Ectodermal cell (in vitro differentiated cells): ENCODE data around the gene DYNC1I2. TPM values are rescaled to one million over a fixed set of nuclear protein-coding genes. Genes with fewer than 3 reads are reported as not detected.

Experiments
- H3K27ac ChIP-seq: 2 replicates; pipeline ENCODE4 v1.7.0; 2013; ENCODE audit warnings: mild to moderate bottlenecking, low read depth, low read length; ENCODE audit not compliant: insufficient read depth, poor library complexity, severe bottlenecking
- H3K27me3 ChIP-seq: 2 replicates; pipeline ENCODE4 v1.7.0; 2013; ENCODE audit warnings: mild to moderate bottlenecking, low read length; ENCODE audit not compliant: insufficient read depth, control insufficient read depth, poor library complexity, severe bottlenecking
- H3K36me3 ChIP-seq: one replicate; pipeline ENCODE4 v1.7.0; 2013; ENCODE audit warnings: low read length; ENCODE audit not compliant: control insufficient read depth, insufficient read depth
- H3K4me1 ChIP-seq: one replicate; pipeline ENCODE4 v1.7.0; 2013; ENCODE audit warnings: low read length; ENCODE audit not compliant: control insufficient read depth, insufficient read depth
- H3K4me3 ChIP-seq: 2 replicates; pipeline ENCODE4 v1.7.0; 2013; ENCODE audit warnings: low read depth, low read length, control low read depth; ENCODE audit not compliant: insufficient read depth
- H3K9me3 ChIP-seq: 2 replicates; pipeline ENCODE4 v1.7.0; 2013; ENCODE audit warnings: mild to moderate bottlenecking, low read length, moderate library complexity; ENCODE audit not compliant: control insufficient read depth
- WGBS, 2 experiments: methylation state at CpG; one replicate each; pipeline ENCODE4 v1.1.7; 2013; ENCODE audit warnings: missing lambda C conversion rate in 2 of 2; 5-methylcytosine and 5-hydroxymethylcytosine counted together
- polyA plus RNA-seq, 4 experiments: library from polyadenylated mRNA; stranded (reverse); fragments of 50-300 nt; gene quantifications; one replicate each; pipeline ENCODE4 v1.2.3, GENCODE V29; 2013

Gene DYNC1I2
- polyA plus RNA-seq (2013, experiment 1 of 4), result 116 TPM
- 111 TPM for polyA plus RNA-seq (2013, experiment 2 of 4)
- 95.2 TPM for polyA plus RNA-seq (2013, experiment 3 of 4)
- 99.3 TPM for polyA plus RNA-seq (2013, experiment 4 of 4)

DNA sequence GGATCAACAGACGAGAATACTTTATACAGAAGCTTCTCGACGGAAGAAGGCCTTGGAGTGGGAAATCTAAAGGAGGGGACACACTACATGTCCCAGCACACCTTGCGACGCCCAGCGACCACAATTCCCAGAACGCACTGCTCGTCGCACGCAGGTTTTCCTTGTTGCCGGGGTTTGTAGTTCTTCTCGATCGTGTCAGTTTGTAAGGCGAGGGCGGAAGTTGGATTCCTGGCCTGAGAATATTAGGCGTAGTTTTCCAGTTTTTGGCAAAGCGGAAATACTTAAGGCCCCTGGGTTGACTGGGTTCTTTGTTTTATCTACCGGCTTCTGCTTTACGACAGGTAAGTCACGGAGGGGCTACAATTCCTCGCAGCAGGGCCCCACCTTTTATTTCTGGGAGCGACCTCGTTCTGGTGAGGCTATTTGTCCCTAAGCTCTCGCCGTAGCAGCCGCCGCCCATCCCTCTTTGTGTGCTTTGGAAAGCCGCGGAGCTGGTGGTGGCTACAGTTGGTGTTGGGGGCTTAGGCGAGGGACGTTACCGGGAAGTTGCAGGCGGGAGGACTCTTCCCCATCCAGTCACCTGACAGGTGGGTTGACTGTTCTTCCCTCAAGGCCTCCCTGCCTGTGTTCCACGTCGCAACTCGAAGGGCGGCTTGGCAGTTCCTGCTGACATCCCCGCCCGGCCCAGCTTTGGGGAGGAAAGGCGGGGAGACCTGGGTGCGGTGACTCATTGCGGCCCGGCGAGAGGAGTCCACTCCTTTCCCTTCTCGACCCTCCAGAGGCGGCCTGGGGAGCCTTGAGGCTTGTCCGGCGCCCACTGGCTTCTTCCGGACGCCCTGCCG is at the start of gene DYNC1I2:
TSS of gene DYNC1I2 (plus strand) at position 183 of the 842 bp plus-strand sequence. CDS start 2,687 bp downstream, outside the sequence.
- H3K9me3 ChIP-seq, result no peaks in the 10 kb centered on the region
- peak within 1 kb of the TSS; percentile 44 for H3K27ac ChIP-seq
- no peaks in the 10 kb centered on the region for H3K36me3 ChIP-seq
- H3K27me3 ChIP-seq, result no peaks in the 10 kb centered on the region
- 1% methylated on average over 51 of the region's 51 CpGs for WGBS, 2 experiments
- peak within 1 kb of the TSS; percentile 91 for H3K4me3 ChIP-seq
- H3K4me1 ChIP-seq, result peaks cover 4% of the 10 kb centered on the region

DNA sequence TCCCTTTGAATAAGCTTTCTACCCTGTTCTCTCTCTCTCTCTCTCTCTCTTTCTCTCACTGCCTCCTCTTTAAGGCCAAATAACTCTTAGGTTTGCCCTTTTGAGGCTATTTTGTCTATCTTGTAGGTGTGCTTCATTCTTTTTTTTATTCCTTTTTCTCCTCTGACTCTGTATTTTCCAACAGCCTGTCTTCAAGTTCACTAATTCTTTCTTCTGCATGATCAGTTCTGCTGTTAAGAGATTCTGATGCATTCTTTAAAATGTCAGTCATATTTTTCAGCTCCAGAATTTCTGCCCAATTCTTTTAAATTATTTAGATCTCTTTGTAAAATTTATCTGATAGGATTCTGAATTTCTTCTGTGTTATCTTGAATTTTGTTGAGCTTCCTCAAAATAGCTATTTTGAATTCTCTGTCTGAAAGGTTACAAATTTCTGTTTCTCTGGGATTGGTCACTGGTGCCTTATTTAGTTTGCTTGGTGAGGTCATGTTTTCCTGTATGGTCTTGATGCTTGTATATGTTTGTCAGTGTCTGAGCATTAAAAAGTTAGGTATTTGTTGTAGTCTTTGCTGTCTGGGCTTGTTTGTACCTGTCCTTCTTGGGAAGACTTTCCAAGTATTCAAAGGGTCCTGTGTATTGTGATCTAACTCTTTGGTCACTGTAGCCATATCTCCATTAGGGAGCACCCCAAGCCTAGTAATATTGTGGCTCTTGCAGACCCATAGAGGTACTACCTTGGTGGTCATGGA is 35.4 kb upstream of the DYNC1I2 start:
- Histone ChIP-seq H3K27ac (no peak overlapping the region), H3K27me3 (no peaks in the 10 kb centered on the region), H3K9me3 (peaks cover 6% of the 10 kb centered on the region), H3K4me1 (no peaks in the 10 kb centered on the region), H3K36me3 (no peaks in the 10 kb centered on the region), H3K4me3 (no peak overlapping the region)

DNA sequence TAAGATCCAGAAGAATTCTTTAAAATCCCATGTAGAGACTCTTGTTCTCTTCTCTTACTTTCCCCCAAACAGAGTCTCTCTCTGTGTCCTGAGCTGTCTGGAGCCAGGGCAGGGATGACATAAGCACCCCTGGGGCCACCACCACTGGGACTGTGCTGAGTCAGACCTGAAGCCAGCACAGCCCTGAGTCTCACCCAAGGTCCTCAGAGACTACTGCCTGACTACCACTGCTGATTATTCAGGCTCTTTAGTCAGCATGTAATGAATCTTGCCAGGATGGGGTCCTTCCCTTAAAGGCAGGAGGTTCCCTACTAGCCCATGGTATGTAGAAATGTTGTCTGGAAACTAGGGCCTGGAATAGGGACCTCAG is 34.9 kb upstream of the DYNC1I2 start:
- Histone ChIP-seq H3K4me1 (no peaks in the 10 kb centered on the region), H3K4me3 (no peak overlapping the region), H3K27me3 (no peaks in the 10 kb centered on the region), H3K36me3 (no peaks in the 10 kb centered on the region), H3K9me3 (peaks cover 6% of the 10 kb centered on the region), H3K27ac (no peak overlapping the region)

DNA sequence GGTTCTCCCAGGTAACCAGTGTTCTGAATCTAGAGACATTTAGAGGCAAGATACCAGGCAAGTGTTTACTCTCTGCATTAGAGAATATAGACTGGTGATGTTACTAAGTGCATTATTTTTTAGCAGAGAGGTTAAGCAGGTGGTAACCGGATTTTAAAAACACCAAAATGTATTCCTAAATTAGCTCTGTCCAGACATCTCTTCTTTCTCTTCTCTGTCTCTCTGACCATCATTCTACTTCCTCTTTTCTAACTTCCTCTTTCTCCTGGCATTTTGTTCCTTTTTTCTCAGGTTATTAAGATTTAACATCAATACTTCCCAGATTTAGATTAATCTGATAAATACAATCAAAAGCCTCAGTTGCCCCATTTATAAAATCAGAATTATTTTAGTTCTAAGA is 31.7 kb upstream of the DYNC1I2 start:
- no peak overlapping the region for H3K4me3 ChIP-seq
- no peaks in the 10 kb centered on the region for H3K4me1 ChIP-seq
- H3K36me3 ChIP-seq, result no peaks in the 10 kb centered on the region
- no peaks in the 10 kb centered on the region for H3K27me3 ChIP-seq
- WGBS, 2 experiments, result 85 to 100% methylated on average over 1 of the region's 1 CpG
- peaks cover 6% of the 10 kb centered on the region for H3K9me3 ChIP-seq
- no peak overlapping the region for H3K27ac ChIP-seq

DNA sequence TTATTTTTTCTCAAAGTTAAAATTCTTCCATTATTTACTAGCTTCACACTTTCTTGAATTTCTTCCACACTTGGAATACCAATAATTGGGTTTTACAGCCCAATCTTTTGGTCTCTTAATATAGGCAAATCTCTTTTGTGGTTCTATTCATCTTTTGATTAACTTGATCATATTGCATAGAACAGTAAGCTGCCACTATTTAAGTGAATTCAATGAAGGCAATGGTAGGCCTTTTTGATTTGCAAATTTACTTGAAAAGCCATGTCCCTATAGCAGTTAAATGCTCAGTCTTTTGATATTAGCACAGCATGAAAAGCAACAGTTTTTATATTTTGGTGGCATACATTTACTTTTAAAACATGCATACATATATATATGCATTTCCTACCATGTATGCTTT is 20.2 kb upstream of the DYNC1I2 start:
- Histone ChIP-seq H3K27me3 (no peaks in the 10 kb centered on the region), H3K27ac (no peak overlapping the region), H3K4me1 (peaks cover 7% of the 10 kb centered on the region), H3K4me3 (no peak overlapping the region), H3K36me3 (no peaks in the 10 kb centered on the region), H3K9me3 (no peaks in the 10 kb centered on the region)

DNA sequence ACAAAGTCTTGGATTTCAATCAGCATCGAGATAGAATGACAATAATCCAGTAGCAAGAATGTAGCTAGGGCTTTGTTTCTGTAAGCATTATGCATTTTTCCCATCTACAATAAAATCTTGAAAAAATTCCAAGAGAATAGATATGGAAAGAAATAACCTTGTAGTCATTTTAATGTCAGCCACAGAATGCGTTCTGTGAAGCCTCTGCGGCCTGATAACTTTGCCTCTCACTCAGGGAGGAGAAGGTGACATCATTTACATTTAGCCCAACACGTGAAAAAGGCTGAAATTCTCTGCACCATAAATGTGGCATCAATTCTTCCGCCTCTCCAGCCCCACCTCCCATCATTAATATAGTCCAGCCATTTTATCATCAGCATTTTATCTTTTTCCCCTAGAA is 19.1 kb upstream of the DYNC1I2 start:
- Histone ChIP-seq H3K27ac (no peak overlapping the region), H3K4me1 (no peaks in the 10 kb centered on the region), H3K9me3 (no peaks in the 10 kb centered on the region), H3K4me3 (no peak overlapping the region), H3K36me3 (no peaks in the 10 kb centered on the region), H3K27me3 (no peaks in the 10 kb centered on the region)
- WGBS, 2 experiments, result 73 to 77% methylated on average over 5 of the region's 5 CpGs

DNA sequence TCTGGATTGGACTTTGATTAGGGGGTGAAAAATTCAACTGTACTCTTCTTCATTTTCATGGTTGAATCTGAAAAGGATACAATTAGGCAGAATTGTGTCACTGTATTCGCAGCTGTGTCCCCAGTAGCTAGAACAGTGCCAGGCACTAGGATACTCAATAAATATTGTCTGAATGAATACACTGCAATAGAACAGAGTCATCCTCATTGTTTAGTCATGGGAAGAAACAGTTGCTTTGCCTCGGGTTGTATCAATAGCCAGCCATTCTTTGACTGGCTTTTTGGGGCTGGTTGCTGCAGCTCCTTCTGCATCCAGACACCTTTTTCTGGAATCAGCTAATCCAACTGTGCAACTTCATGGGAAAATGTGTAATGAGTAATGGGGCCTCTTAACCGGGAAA is 18.1 kb upstream of the DYNC1I2 start:
- Histone ChIP-seq H3K4me3 (no peak overlapping the region), H3K4me1 (no peaks in the 10 kb centered on the region)
- 51 to 55% methylated on average over 3 of the region's 3 CpGs for WGBS, 2 experiments

DNA sequence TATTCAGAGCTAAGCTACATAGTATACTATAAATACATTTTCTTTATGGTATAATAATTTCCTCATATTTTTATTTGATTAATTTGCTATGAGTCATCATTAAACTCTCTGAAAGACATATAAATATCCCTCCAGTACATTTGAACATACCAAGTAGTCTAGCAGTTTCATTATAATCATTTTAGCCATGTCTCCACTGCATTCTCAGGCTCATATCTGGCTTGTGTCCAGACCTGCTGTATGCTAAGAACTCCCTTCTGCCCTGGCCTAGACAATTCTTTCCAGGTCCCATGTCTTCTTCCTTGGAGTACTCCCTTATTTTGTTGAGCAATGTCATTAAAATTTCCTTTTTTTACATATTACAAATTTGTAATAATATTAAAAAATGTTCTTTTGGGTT is 16.6 kb upstream of the DYNC1I2 start:
- Histone ChIP-seq H3K27ac (no peak overlapping the region), H3K36me3 (no peaks in the 10 kb centered on the region), H3K9me3 (no peaks in the 10 kb centered on the region), H3K27me3 (no peaks in the 10 kb centered on the region), H3K4me3 (no peak overlapping the region), H3K4me1 (no peaks in the 10 kb centered on the region)

More for the DNA sequence above, 18.1 kb upstream of the DYNC1I2 start:
- H3K27me3 ChIP-seq, result no peaks in the 10 kb centered on the region
- H3K9me3 ChIP-seq, result no peaks in the 10 kb centered on the region
- no peaks in the 10 kb centered on the region for H3K36me3 ChIP-seq
- no peak overlapping the region for H3K27ac ChIP-seq

DNA sequence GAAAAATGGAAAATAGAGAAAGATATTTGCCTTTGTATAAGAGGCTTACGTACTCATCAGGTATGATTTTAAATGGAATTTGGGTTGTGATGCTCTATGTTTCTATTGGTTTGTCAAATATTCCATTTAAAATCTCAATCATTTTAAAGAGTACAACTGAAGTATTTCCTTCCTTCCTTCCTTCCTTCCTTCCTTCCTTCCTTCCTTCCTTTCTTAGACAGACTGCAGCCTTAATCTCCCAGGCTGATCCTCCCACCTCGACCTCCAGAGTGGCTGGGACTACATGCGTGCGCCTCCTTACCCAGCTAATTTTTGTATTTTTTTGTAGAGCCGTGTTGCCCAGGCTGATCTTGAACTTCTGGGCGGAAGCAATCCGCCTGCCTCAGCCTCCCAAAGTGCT is 15.4 kb upstream of the DYNC1I2 start:
- Histone ChIP-seq H3K27me3 (no peaks in the 10 kb centered on the region), H3K4me1 (no peaks in the 10 kb centered on the region), H3K36me3 (no peaks in the 10 kb centered on the region), H3K4me3 (no peak overlapping the region), H3K9me3 (no peaks in the 10 kb centered on the region), H3K27ac (no peak overlapping the region)
- 89 to 94% methylated on average over 7 of the region's 7 CpGs for WGBS, 2 experiments

DNA sequence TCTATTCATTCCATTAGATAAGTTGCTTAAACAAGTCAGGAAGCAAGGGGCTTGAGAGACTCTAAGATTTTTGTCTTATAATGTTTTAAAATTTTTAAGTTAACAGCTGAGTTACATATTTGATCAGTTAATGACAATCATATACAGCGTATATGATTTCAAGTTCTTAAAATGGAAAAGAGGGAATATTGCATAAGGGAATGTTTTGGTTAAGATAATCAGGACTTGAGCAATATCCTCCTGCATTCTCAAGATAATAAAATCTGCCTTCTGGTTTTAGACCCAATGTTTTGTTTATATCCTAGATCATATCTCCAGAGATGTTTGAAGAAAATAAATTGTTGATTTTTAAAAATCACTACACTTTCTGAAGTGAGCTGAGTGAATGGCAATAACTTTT is 13.4 kb upstream of the DYNC1I2 start:
- Histone ChIP-seq H3K4me3 (no peak overlapping the region), H3K27ac (no peak overlapping the region), H3K36me3 (no peaks in the 10 kb centered on the region), H3K27me3 (no peaks in the 10 kb centered on the region), H3K9me3 (no peaks in the 10 kb centered on the region), H3K4me1 (no peaks in the 10 kb centered on the region)
- WGBS, 2 experiments, result 100% methylated on average over 1 of the region's 1 CpG
